Measurements from ENCODE around the gene PCK2. TPM values are rescaled to one million over a fixed set of nuclear protein-coding genes. Genes with fewer than 3 reads are reported as not detected.

PCK2 gene
- total RNA-seq, 4 donors from 2014 or later: 15.4 to 29.0 (median 21.0) TPM

GRCh38 chr14:24135834-24136683, 41.9 kb downstream of the PCK2 start, which contains the start of gene PSME1:
PSME1 (plus strand) TSS chr14:24136194; CDS start chr14:24136263, 69 bp downstream.
- intact Hi-C loops (cut with DNase I; ENCODE audit: low total_unique reads): no loop called here
- 1% methylated on average over 47 to 64 of the region's 75 CpGs for WGBS, 2 donors
- H3K4me3 ChIP-seq (ENCODE audit: low read depth, poor library complexity, severe bottlenecking): peak within 1 kb of the TSS; percentile 99
- DNase-seq (ENCODE audit: low spot score in 2 of 2): peak; percentile 87 to 98
- peak in 1 of 3 donors; percentile 1 for TF ChIP-seq CTCF (IDR thresholded peaks at IDR 0.05)
- TF ChIP-seq POLR2A (IDR thresholded peaks at IDR 0.05): no peak

GRCh38 chr14:24136684-24137528, 42.8 kb downstream of the PCK2 start:
- no peak for TF ChIP-seq POLR2A (IDR thresholded peaks at IDR 0.05)
- intact Hi-C loops (cut with DNase I; ENCODE audit: low total_unique reads): no loop called here
- DNase-seq (ENCODE audit: low spot score in 2 of 2): peak in 1 of 2 donors; percentile 85
- 25 to 29% methylated on average over 13 of the region's 13 CpGs for WGBS, 2 donors
- peak overlapping the region; percentile 99 for H3K4me3 ChIP-seq (ENCODE audit: low read depth, poor library complexity, severe bottlenecking)

- H3K4me3 ChIP-seq (ENCODE audit: low read depth, poor library complexity, severe bottlenecking): no peak overlapping the region
Measured at GRCh38 chr14:24137529-24138395, 43.7 kb downstream of the PCK2 start.

GRCh38 chr14:24138396-24139271, 44.5 kb downstream of the PCK2 start:
- intact Hi-C loops (cut with DNase I; ENCODE audit: low total_unique reads): no loop called here

More at GRCh38 chr14:24137529-24138395, 43.7 kb downstream of the PCK2 start:
- 86 to 87% methylated on average over 8 of the region's 8 CpGs for WGBS, 2 donors
- intact Hi-C loops (cut with DNase I; ENCODE audit: low total_unique reads): no loop called here
- DNase-seq (ENCODE audit: low spot score in 2 of 2): no peak
- TF ChIP-seq CTCF (IDR thresholded peaks at IDR 0.05) (no peak), POLR2A (IDR thresholded peaks at IDR 0.05) (no peak)

More at GRCh38 chr14:24138396-24139271, 44.5 kb downstream of the PCK2 start:
- WGBS, 2 donors: 82 to 87% methylated on average over 13 of the region's 13 CpGs
- peak in 1 of 2 donors; percentile 83 for DNase-seq (ENCODE audit: low spot score in 2 of 2)
- no peak for TF ChIP-seq POLR2A (IDR thresholded peaks at IDR 0.05)
- TF ChIP-seq CTCF (IDR thresholded peaks at IDR 0.05): no peak
- no peak overlapping the region for H3K4me3 ChIP-seq (ENCODE audit: low read depth, poor library complexity, severe bottlenecking)

All from lower leg skin (tissue), 4 donors.